GM21423 (cell line): ENCODE measurements around the gene ADORA2A.

ENCODE experiments used
- ATAC-seq: cut with Tn5 transposase; IDR thresholded peaks from one replicate; pipeline ENCODE4 v1.9.1; 2021; ENCODE audit warnings: mild to moderate bottlenecking, moderate library complexity; ENCODE audit not compliant: unreplicated experiment

Gene ADORA2A

GRCh38 chr22:24427500-24428164 lies at the start of gene ADORA2A:
TSS of gene ADORA2A (plus strand) at chr22:24427599. CDS start at chr22:24433405, 5,806 bp downstream.
- ATAC-seq = peak; percentile 51

GRCh38 chr22:24379536-24379935 lies 47.9 kb upstream of the ADORA2A start:
- no peak for ATAC-seq

GRCh38 chr22:24380220-24380904 lies 47.0 kb upstream of the ADORA2A start:
- no peak for ATAC-seq

- no peak for ATAC-seq
Observed at GRCh38 chr22:24380905-24381230, 46.5 kb upstream of the ADORA2A start.

GRCh38 chr22:24383061-24383460 lies 44.3 kb upstream of the ADORA2A start:
- ATAC-seq = no peak

GRCh38 chr22:24384131-24384530 lies 43.3 kb upstream of the ADORA2A start:
- no peak for ATAC-seq

- no peak for ATAC-seq
Observed at GRCh38 chr22:24386937-24387471, 40.4 kb upstream of the ADORA2A start.

GRCh38 chr22:24389680-24390079 lies 37.7 kb upstream of the ADORA2A start:
- ATAC-seq = no peak

- no peak for ATAC-seq
Observed at GRCh38 chr22:24390156-24390555, 37.2 kb upstream of the ADORA2A start.

GRCh38 chr22:24390576-24390975 lies 36.8 kb upstream of the ADORA2A start:
- ATAC-seq = no peak

- ATAC-seq = no peak
Observed at GRCh38 chr22:24391836-24392217, 35.6 kb upstream of the ADORA2A start.

GRCh38 chr22:24392218-24392931 lies 35.0 kb upstream of the ADORA2A start:
- ATAC-seq = no peak

GRCh38 chr22:24393012-24393559 lies 34.3 kb upstream of the ADORA2A start:
- no peak for ATAC-seq

GRCh38 chr22:24393848-24394247 lies 33.6 kb upstream of the ADORA2A start:
- no peak for ATAC-seq

GRCh38 chr22:24394254-24394653 lies 33.1 kb upstream of the ADORA2A start:
- ATAC-seq = no peak

GRCh38 chr22:24398409-24398808 lies 29.0 kb upstream of the ADORA2A start:
- no peak for ATAC-seq

GRCh38 chr22:24400034-24400725 lies 27.2 kb upstream of the ADORA2A start:
- no peak for ATAC-seq

GRCh38 chr22:24400726-24401596 lies 26.4 kb upstream of the ADORA2A start:
- no peak for ATAC-seq

GRCh38 chr22:24401931-24402367 lies 25.4 kb upstream of the ADORA2A start:
- ATAC-seq = no peak
